Measurements from ENCODE around the gene DPRX. TPM values are rescaled to one million over a fixed set of nuclear protein-coding genes. Genes with fewer than 3 reads are reported as not detected.

DPRX gene
- total RNA-seq, 2 experiments from 2014 or later: not detected

GRCh38 chr19:53606031-53606430 lies 25.8 kb upstream of the DPRX start:
- CTCF ChIA-PET (ENCODE audit: unreplicated experiment): no interaction called here

GRCh38 chr19:53608381-53608780 lies 23.4 kb upstream of the DPRX start:
- no peak overlapping the region for H3K4me2 ChIP-seq (ENCODE audit: low read length)
- POLR2A ChIA-PET: no interaction called here
- no peaks in the 10 kb centered on the region for H3K9me3 ChIP-seq (ENCODE audit: low read length)
- TF ChIP-seq EZH2phosphoT487 (IDR thresholded peaks at IDR 0.05; ENCODE audit: borderline replicate concordance, low read depth, low read length) (no peak), CTCF (conservative IDR thresholded peaks at IDR 0.05; ENCODE audit: low read length) (no peak)
- H4K20me1 ChIP-seq (ENCODE audit: insufficient read depth, low read length): no peaks in the 10 kb centered on the region
- no peaks in the 10 kb centered on the region for H3K36me3 ChIP-seq (ENCODE audit: insufficient read depth, low read length)
- DNase-seq (ENCODE audit: low spot score): no peak
- no peak overlapping the region for H3K27ac ChIP-seq (ENCODE audit: low read depth, low read length, poor library complexity, severe bottlenecking)
- no peak overlapping the region for H3K4me3 ChIP-seq (ENCODE audit: low read depth, low read length, poor library complexity, severe bottlenecking)
- intact Hi-C loops (cut with micrococcal nuclease; ENCODE audit: unreplicated experiment): no loop called here
- H3K79me2 ChIP-seq (ENCODE audit: insufficient read depth, low read depth, low read length): no peaks in the 10 kb centered on the region
- CTCF ChIA-PET (ENCODE audit: unreplicated experiment): no interaction called here
- H3K9me2 ChIP-seq (ENCODE audit: insufficient read depth, low read length): no peaks in the 10 kb centered on the region
- H3K4me1 ChIP-seq (ENCODE audit: insufficient read depth, low read length, poor library complexity, severe bottlenecking): no peaks in the 10 kb centered on the region
- BruUV-seq (replicated peaks): no TSS peak
- no peak overlapping the region for H2AFZ ChIP-seq (ENCODE audit: low read length)

More at GRCh38 chr19:53606031-53606430, 25.8 kb upstream of the DPRX start:
- Histone ChIP-seq H3K4me3 (ENCODE audit: low read depth, low read length, poor library complexity, severe bottlenecking) (no peak overlapping the region), H3K79me2 (ENCODE audit: insufficient read depth, low read depth, low read length) (no peaks in the 10 kb centered on the region), H4K20me1 (ENCODE audit: insufficient read depth, low read length) (no peaks in the 10 kb centered on the region), H2AFZ (ENCODE audit: low read length) (no peak overlapping the region), H3K9me3 (ENCODE audit: low read length) (no peaks in the 10 kb centered on the region), H3K36me3 (ENCODE audit: insufficient read depth, low read length) (no peaks in the 10 kb centered on the region), H3K4me1 (ENCODE audit: insufficient read depth, low read length, poor library complexity, severe bottlenecking) (no peaks in the 10 kb centered on the region), H3K4me2 (ENCODE audit: low read length) (no peak overlapping the region), H3K27ac (ENCODE audit: low read depth, low read length, poor library complexity, severe bottlenecking) (no peak overlapping the region), H3K9me2 (ENCODE audit: insufficient read depth, low read length) (no peaks in the 10 kb centered on the region)
- DNase-seq (ENCODE audit: low spot score): no peak
- POLR2A ChIA-PET: no interaction called here
- no TSS peak for BruUV-seq (replicated peaks)
- intact Hi-C loops (cut with micrococcal nuclease; ENCODE audit: unreplicated experiment): no loop called here
- TF ChIP-seq EZH2phosphoT487 (IDR thresholded peaks at IDR 0.05; ENCODE audit: borderline replicate concordance, low read depth, low read length): no peak
- no peak for TF ChIP-seq CTCF (conservative IDR thresholded peaks at IDR 0.05; ENCODE audit: low read length)

GRCh38 chr19:53612762-53613526 lies 18.9 kb upstream of the DPRX start:
- TF ChIP-seq CTCF (conservative IDR thresholded peaks at IDR 0.05; ENCODE audit: low read length): no peak
- TF ChIP-seq EZH2phosphoT487 (IDR thresholded peaks at IDR 0.05; ENCODE audit: borderline replicate concordance, low read depth, low read length): no peak
- POLR2A ChIA-PET: interaction anchor here (0.5 kb wide), 1 partner anchor 101 kb away, joined by 3 read pairs; no protein-coding TSS in a partner anchor
- Histone ChIP-seq H3K9me3 (ENCODE audit: low read length) (no peaks in the 10 kb centered on the region), H3K36me3 (ENCODE audit: insufficient read depth, low read length) (no peaks in the 10 kb centered on the region), H3K27ac (ENCODE audit: low read depth, low read length, poor library complexity, severe bottlenecking) (no peak overlapping the region), H3K9me2 (ENCODE audit: insufficient read depth, low read length) (no peaks in the 10 kb centered on the region), H4K20me1 (ENCODE audit: insufficient read depth, low read length) (no peaks in the 10 kb centered on the region), H3K4me1 (ENCODE audit: insufficient read depth, low read length, poor library complexity, severe bottlenecking) (no peaks in the 10 kb centered on the region), H3K4me3 (ENCODE audit: low read depth, low read length, poor library complexity, severe bottlenecking) (no peak overlapping the region), H3K4me2 (ENCODE audit: low read length) (no peak overlapping the region), H2AFZ (ENCODE audit: low read length) (no peak overlapping the region), H3K79me2 (ENCODE audit: insufficient read depth, low read depth, low read length) (no peaks in the 10 kb centered on the region)
- intact Hi-C loops (cut with micrococcal nuclease; ENCODE audit: unreplicated experiment): no loop called here
- no peak for DNase-seq (ENCODE audit: low spot score)
- no TSS peak for BruUV-seq (replicated peaks)
- CTCF ChIA-PET (ENCODE audit: unreplicated experiment): no interaction called here
